HCT116 (cell line): ENCODE measurements around the gene CTNNA2. TPM values are rescaled to one million over a fixed set of nuclear protein-coding genes. Genes with fewer than 3 reads are reported as not detected.

ENCODE experiments used
- ATAC-seq: fragments of 200-7000 bp; cut with Tn5 transposase; 2 replicates; pipeline ENCODE4 v1.9.1; 2020; ENCODE audit warnings: mild to moderate bottlenecking, moderate library complexity
- BruUV-seq: library from RNA; stranded (reverse); fragments of 400-500 nt; replicated peaks from 2 replicates; lab custom pipeline; 2021; lab: Mats Ljungman, UMichigan
- CTCF ChIA-PET: fragments of 300-600 bp; sonication (Branson Sonifier 250); formaldehyde crosslinking; loops from one replicate; lab custom pipeline; 2021; ENCODE audit warnings: antibody characterized with exemption; lab: Charles Lee
- POLR2A ChIA-PET: fragments of 300-600, 350-600 bp; sonication (Branson Sonifier 250); formaldehyde crosslinking; loops from one replicate; lab custom pipeline; 2021; ENCODE audit warnings: antibody characterized with exemption; lab: Charles Lee
- RAD21 ChIA-PET, 2 experiments: fragments of 300-600 bp; sonication (Branson Sonifier 250); formaldehyde crosslinking; loops; one replicate each; lab custom pipeline; 2023; ENCODE audit warnings: low total read pairs in 2 of 2; ENCODE audit not compliant: uncharacterized antibody in 2 of 2, unreplicated experiment in 2 of 2, low non-redundant PET in 1 of 2; lab: Charles Lee
- DNase-seq: peaks from one replicate; pipeline ENCODE4 v3.0.0-alpha.2; 2010; ENCODE audit warnings: low read depth, low spot score
- H2AFZ ChIP-seq: fragments of 200-600 bp; shearing (Covaris generic), sonication (generic); 2 replicates; pipeline ENCODE4 v1.6.1; 2017; ENCODE audit warnings: low read depth, mixed run types, mixed read lengths, antibody characterized with exemption, low read length; ENCODE audit not compliant: poor library complexity, severe bottlenecking
- H3K27ac ChIP-seq: 2 replicates; pipeline ENCODE4 v1.5.1; 2012; ENCODE audit warnings: low read depth, low read length
- H3K27me3 ChIP-seq: fragments of 200-600 bp; sonication (generic); 2 replicates; pipeline ENCODE4 v1.6.1; 2016; ENCODE audit warnings: mixed run types, low read length, mixed read lengths; ENCODE audit not compliant: insufficient read depth
- H3K36me3 ChIP-seq, 2 experiments: fragments of 200-500 bp in 1 of 2; fragments of 200-600 bp in 1 of 2; sonication (Bioruptor generic) in 1 of 2; sonication (generic) in 1 of 2; 2 replicates each; pipeline versions ENCODE4 v1.5.1 to v1.6.1; 2014 to 2016; ENCODE audit warnings: low read length in 2 of 2, inconsistent platforms in 1 of 2, mixed read lengths in 1 of 2, mixed run types in 1 of 2; ENCODE audit not compliant: insufficient read depth in 2 of 2, control insufficient read depth in 1 of 2
- H3K4me1 ChIP-seq, 2 experiments: fragments of 200-600 bp in 1 of 2; sonication (generic) in 1 of 2; 2 replicates each; pipeline versions ENCODE4 v1.5.1 to v1.6.1; 2012 to 2017; ENCODE audit warnings: low read length in 2 of 2, inconsistent platforms in 1 of 2, mild to moderate bottlenecking in 1 of 2, mixed read lengths in 1 of 2, mixed run types in 1 of 2, moderate library complexity in 1 of 2; ENCODE audit not compliant: insufficient read depth in 2 of 2, control insufficient read depth in 1 of 2
- H3K4me2 ChIP-seq: fragments of 200-600 bp; sonication (generic); 2 replicates; pipeline ENCODE4 v1.6.1; 2017; ENCODE audit warnings: mixed run types, low read length, mixed read lengths
- H3K4me3 ChIP-seq, 2 experiments: fragments of 200-600 bp in 1 of 2; sonication (generic) in 1 of 2; replicated peaks in 1 of 2; 2 replicates each; pipeline ENCODE4 v1.5.1; 2011 to 2016; ENCODE audit warnings: low read length in 2 of 2, control low read depth in 1 of 2, low read depth in 1 of 2, mild to moderate bottlenecking in 1 of 2, mixed read lengths in 1 of 2, mixed run types in 1 of 2
- H3K79me2 ChIP-seq: fragments of 200-600 bp; sonication (generic); 2 replicates; pipeline ENCODE4 v1.6.1; 2017; ENCODE audit warnings: mild to moderate bottlenecking, mixed run types, low read length, moderate library complexity, mixed read lengths; ENCODE audit not compliant: insufficient read depth
- H3K9ac ChIP-seq: fragments of 200-600 bp; sonication (generic); 2 replicates; pipeline ENCODE4 v1.6.1; 2016; ENCODE audit warnings: low read length, mixed read lengths
- H3K9me2 ChIP-seq: fragments of 200-600 bp; sonication (generic), shearing (Covaris generic); 2 replicates; pipeline ENCODE4 v1.6.1; 2017; ENCODE audit warnings: mixed run types, mild to moderate bottlenecking, moderate library complexity; ENCODE audit not compliant: insufficient read depth
- H3K9me3 ChIP-seq, 2 experiments: fragments of 200-500 bp in 1 of 2; fragments of 200-600 bp in 1 of 2; sonication (Bioruptor generic) in 1 of 2; sonication (generic) in 1 of 2; 2 replicates each; pipeline ENCODE4 v1.6.1; 2014 to 2017; ENCODE audit warnings: low read length in 2 of 2, mixed read lengths in 2 of 2, inconsistent platforms in 1 of 2, low read depth in 1 of 2, mild to moderate bottlenecking in 1 of 2, mixed run types in 1 of 2, moderate library complexity in 1 of 2; ENCODE audit not compliant: control insufficient read depth in 1 of 2, insufficient read depth in 1 of 2
- H4K20me1 ChIP-seq: fragments of 200-600 bp; sonication (generic), shearing (Covaris generic); 2 replicates; pipeline ENCODE4 v1.6.1; 2017; ENCODE audit warnings: mixed run types, mild to moderate bottlenecking, moderate library complexity; ENCODE audit not compliant: insufficient read depth
- ATF3 ChIP-seq: IDR thresholded peaks from 2 replicates; pipeline ENCODE4 v1.6.1; 2012
- CBX3 ChIP-seq: IDR thresholded peaks from 2 replicates; pipeline ENCODE4 v1.6.1; 2012; ENCODE audit warnings: low read depth
- ELF1 ChIP-seq: IDR thresholded peaks from 2 replicates; pipeline ENCODE4 v1.6.1; 2012; ENCODE audit warnings: low read depth, borderline replicate concordance
- EZH2 ChIP-seq: fragments of 200-600 bp; sonication (generic); IDR thresholded peaks from 2 replicates; pipeline ENCODE4 v1.6.1; 2017; ENCODE audit warnings: antibody characterized with exemption, mixed run types
- EZH2phosphoT487 ChIP-seq: fragments of 200-600 bp; IDR thresholded peaks from 2 replicates; pipeline ENCODE4 v1.6.1; 2018; ENCODE audit warnings: antibody characterized with exemption, borderline replicate concordance
- JUND ChIP-seq: IDR thresholded peaks from 2 replicates; pipeline ENCODE4 v1.6.1; 2012
- POLR2AphosphoS5 ChIP-seq: IDR thresholded peaks from 2 replicates; pipeline ENCODE4 v1.6.1; 2011; ENCODE audit warnings: mild to moderate bottlenecking, low read depth, low read length, moderate library complexity
- SIN3A ChIP-seq: IDR thresholded peaks from 2 replicates; pipeline ENCODE4 v1.6.1; 2012; ENCODE audit warnings: low read depth
- SP1 ChIP-seq: IDR thresholded peaks from 2 replicates; pipeline ENCODE4 v1.6.1; 2012; ENCODE audit warnings: low read depth
- TCF7L2 ChIP-seq: IDR thresholded peaks from 2 replicates; pipeline ENCODE4 v1.7.0; 2011; ENCODE audit warnings: borderline replicate concordance, inconsistent platforms; ENCODE audit not compliant: insufficient read depth, insufficient read length; ENCODE audit errors: extremely low read depth
- YY1 ChIP-seq: IDR thresholded peaks from 2 replicates; pipeline ENCODE4 v1.6.1; 2011; ENCODE audit warnings: low read length, low read depth, moderate library complexity, mild to moderate bottlenecking; ENCODE audit not compliant: insufficient replicate concordance; ENCODE audit errors: extremely low read depth
- ZNF274 ChIP-seq: fragments of 200-500 bp; sonication (Bioruptor generic); IDR thresholded peaks from 2 replicates; pipeline ENCODE4 v1.6.1; 2014; ENCODE audit warnings: mild to moderate bottlenecking, low read depth, low read length, inconsistent platforms
- intact Hi-C: fragments of 100-400 bp; cut with micrococcal nuclease; formaldehyde crosslinking; loops from 2 replicates; pipeline ENCODE4 v1.10.0; 2022
- total RNA-seq: library from RNA; stranded (reverse); gene quantifications from one replicate; pipeline ENCODE4 v1.2.1, GENCODE V29; 2021; ENCODE audit not compliant: unreplicated experiment
- TF ChIP-seq, protein P1 (sequence below), 3 experiments: fragments of 200-600 bp in 1 of 3; sonication (generic) in 1 of 3; IDR thresholded peaks in 2 of 3; conservative IDR thresholded peaks in 1 of 3; 2 replicates each; pipeline ENCODE4 v1.5.1; 2012 to 2017; ENCODE audit warnings: low read depth in 2 of 3, low read length in 2 of 3, antibody characterized with exemption in 1 of 3, borderline replicate concordance in 1 of 3, control low read depth in 1 of 3, mild to moderate bottlenecking in 1 of 3, mixed read lengths in 1 of 3, mixed run types in 1 of 3, moderate library complexity in 1 of 3; ENCODE audit not compliant: insufficient read depth in 1 of 3
- TF ChIP-seq, protein P2 (sequence below): IDR thresholded peaks from 2 replicates; pipeline ENCODE4 v1.6.1; 2012

CTNNA2 gene
- total RNA-seq, 1 experiment from 2014 or later, result not detected

DNA sequence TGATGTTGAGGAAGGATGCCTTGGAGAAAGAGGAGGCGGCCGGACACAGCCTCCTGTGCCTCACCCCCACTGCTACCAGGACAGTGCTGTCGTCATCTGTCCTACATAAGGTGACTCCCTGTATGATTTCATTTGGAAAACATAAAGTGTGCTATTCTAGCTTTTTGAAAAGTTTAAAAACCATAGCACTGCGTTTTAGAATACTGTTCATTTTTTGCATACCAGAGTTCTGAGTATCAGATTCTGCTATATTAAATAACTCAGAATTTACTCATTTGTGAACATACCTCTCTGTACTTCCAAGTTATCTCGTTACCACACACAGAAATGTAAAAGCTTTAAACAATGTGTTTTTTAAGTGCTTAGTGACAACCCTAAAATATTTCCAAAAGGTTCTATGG, 488.9 kb downstream of the CTNNA2 start:
- no TSS peak for BruUV-seq
- H4K20me1 ChIP-seq, result no peaks in the 10 kb centered on the region
- ATAC-seq (no peak), DNase-seq (no peak)
- H3K27ac ChIP-seq, result no peak overlapping the region
- H3K4me3 ChIP-seq, result no peak overlapping the region
- H3K4me1 ChIP-seq, result no peaks in the 10 kb centered on the region
- no peak overlapping the region for H3K4me2 ChIP-seq
- TF ChIP-seq EZH2 (no peak), CBX3 (no peak), ATF3 (no peak), TCF7L2 (no peak)
- TF ChIP-seq, protein P1, sequence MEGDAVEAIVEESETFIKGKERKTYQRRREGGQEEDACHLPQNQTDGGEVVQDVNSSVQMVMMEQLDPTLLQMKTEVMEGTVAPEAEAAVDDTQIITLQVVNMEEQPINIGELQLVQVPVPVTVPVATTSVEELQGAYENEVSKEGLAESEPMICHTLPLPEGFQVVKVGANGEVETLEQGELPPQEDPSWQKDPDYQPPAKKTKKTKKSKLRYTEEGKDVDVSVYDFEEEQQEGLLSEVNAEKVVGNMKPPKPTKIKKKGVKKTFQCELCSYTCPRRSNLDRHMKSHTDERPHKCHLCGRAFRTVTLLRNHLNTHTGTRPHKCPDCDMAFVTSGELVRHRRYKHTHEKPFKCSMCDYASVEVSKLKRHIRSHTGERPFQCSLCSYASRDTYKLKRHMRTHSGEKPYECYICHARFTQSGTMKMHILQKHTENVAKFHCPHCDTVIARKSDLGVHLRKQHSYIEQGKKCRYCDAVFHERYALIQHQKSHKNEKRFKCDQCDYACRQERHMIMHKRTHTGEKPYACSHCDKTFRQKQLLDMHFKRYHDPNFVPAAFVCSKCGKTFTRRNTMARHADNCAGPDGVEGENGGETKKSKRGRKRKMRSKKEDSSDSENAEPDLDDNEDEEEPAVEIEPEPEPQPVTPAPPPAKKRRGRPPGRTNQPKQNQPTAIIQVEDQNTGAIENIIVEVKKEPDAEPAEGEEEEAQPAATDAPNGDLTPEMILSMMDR (IDR thresholded peaks at IDR 0.05 in 2 of 3, conservative IDR thresholded peaks at IDR 0.05 in 1 of 3; ENCODE audit: borderline replicate concordance in 1 of 3, insufficient read depth in 1 of 3, low read depth in 2 of 3, low read length in 2 of 3), result no peak
- H3K79me2 ChIP-seq, result no peaks in the 10 kb centered on the region
- H3K9me3 ChIP-seq, result peaks cover under 1 to 7% of the 10 kb centered on the region in 2 experiments; a peak in 2 of 4 replicates
- no peaks in the 10 kb centered on the region for H3K9me2 ChIP-seq
- ChIA-PET POLR2A (no interaction called here), CTCF (no interaction called here), RAD21 (no interaction called here)
- H2AFZ ChIP-seq, result no peak overlapping the region
- H3K27me3 ChIP-seq, result no peaks in the 10 kb centered on the region
- no peak overlapping the region for H3K9ac ChIP-seq
- H3K36me3 ChIP-seq, result no peaks in the 10 kb centered on the region
- intact Hi-C loops, result no loop called here

GRCh38 chr2:80002112-80002511, 489.3 kb downstream of the CTNNA2 start:
- Histone ChIP-seq H3K9me3 (peaks cover 4 to 7% of the 10 kb centered on the region in 2 experiments; a peak in 2 of 4 replicates), H3K9me2 (no peaks in the 10 kb centered on the region), H3K9ac (no peak overlapping the region), H3K4me3 (no peak overlapping the region), H3K27ac (no peak overlapping the region), H3K36me3 (no peaks in the 10 kb centered on the region), H3K4me1 (no peaks in the 10 kb centered on the region), H3K4me2 (no peak overlapping the region), H3K79me2 (no peaks in the 10 kb centered on the region), H4K20me1 (no peaks in the 10 kb centered on the region), H2AFZ (no peak overlapping the region), H3K27me3 (no peaks in the 10 kb centered on the region)
- TF ChIP-seq, protein P2, sequence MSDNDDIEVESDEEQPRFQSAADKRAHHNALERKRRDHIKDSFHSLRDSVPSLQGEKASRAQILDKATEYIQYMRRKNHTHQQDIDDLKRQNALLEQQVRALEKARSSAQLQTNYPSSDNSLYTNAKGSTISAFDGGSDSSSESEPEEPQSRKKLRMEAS, result no peak
- TF ChIP-seq SIN3A (no peak), SP1 (no peak), EZH2phosphoT487 (no peak), ATF3 (no peak), YY1 (no peak), TCF7L2 (no peak), JUND (no peak), POLR2AphosphoS5 (no peak), ZNF274 (no peak), ELF1 (no peak)
- intact Hi-C loops, result no loop called here
- DNase-seq (no peak), ATAC-seq (no peak)
- CTCF ChIA-PET, result no interaction called here
- RAD21 ChIA-PET, result no interaction called here
- BruUV-seq, result no TSS peak
- POLR2A ChIA-PET, result no interaction called here
